Osteoblast (primary cell): Measurements from ENCODE around the gene ACTRT2. TPM values are rescaled to one million over a fixed set of nuclear protein-coding genes. Genes with fewer than 3 reads are reported as not detected.

Source experiments
- DNase-seq: peaks from one replicate; pipeline ENCODE4 v3.0.0; 2011; ENCODE audit warnings: low spot score, mixed read lengths; ENCODE audit not compliant: insufficient read length; ENCODE audit errors: missing footprints
- H2AFZ ChIP-seq: 2 replicates; pipeline ENCODE4 v1.6.0; 2011; ENCODE audit warnings: mild to moderate bottlenecking, low read length
- H3K27ac ChIP-seq: 2 replicates; pipeline ENCODE4 v1.5.1; 2011; ENCODE audit warnings: mild to moderate bottlenecking, low read depth, low read length, moderate library complexity
- H3K27me3 ChIP-seq: 2 replicates; pipeline ENCODE4 v1.6.0; 2012; ENCODE audit warnings: mild to moderate bottlenecking, control low read depth, inconsistent platforms, low read length, moderate library complexity; ENCODE audit not compliant: insufficient read depth
- H3K36me3 ChIP-seq: 2 replicates; pipeline ENCODE4 v1.5.1; 2011; ENCODE audit warnings: mild to moderate bottlenecking, low read length, control low read depth, moderate library complexity; ENCODE audit not compliant: insufficient read depth
- H3K4me1 ChIP-seq: 2 replicates; pipeline ENCODE4 v1.5.1; 2011; ENCODE audit warnings: mild to moderate bottlenecking, low read length, control low read depth, moderate library complexity; ENCODE audit not compliant: insufficient read depth
- H3K4me2 ChIP-seq: 2 replicates; pipeline ENCODE4 v1.6.0; 2011; ENCODE audit warnings: mild to moderate bottlenecking, low read length; ENCODE audit not compliant: insufficient read depth
- H3K4me3 ChIP-seq: fragments of 200-600 bp; sonication (generic); 3 replicates; pipeline ENCODE4 v1.5.1; 2012; ENCODE audit warnings: mild to moderate bottlenecking, low read length, inconsistent platforms; ENCODE audit not compliant: insufficient read depth
- H3K79me2 ChIP-seq: 2 replicates; pipeline ENCODE4 v1.6.0; 2012; ENCODE audit warnings: mild to moderate bottlenecking, low read length, control low read depth, inconsistent platforms; ENCODE audit not compliant: insufficient read depth
- H3K9me3 ChIP-seq: 2 replicates; pipeline ENCODE4 v1.5.1; 2011; ENCODE audit warnings: low read depth, low read length, control low read depth
- H4K20me1 ChIP-seq: 2 replicates; pipeline ENCODE4 v1.6.0; 2012; ENCODE audit warnings: mild to moderate bottlenecking, low read length, control low read depth; ENCODE audit not compliant: insufficient read depth
- CTCF ChIP-seq: IDR thresholded peaks from 2 replicates; pipeline ENCODE4 v1.5.1; 2011; ENCODE audit warnings: mild to moderate bottlenecking, low read depth, low read length, moderate library complexity; ENCODE audit errors: extremely low read depth
- total RNA-seq: library from RNA; depleted of rRNA; stranded (reverse); fragments of >200 nt; gene quantifications from 2 replicates; pipeline ENCODE4 v1.2.3, GENCODE V29; 2012

Gene ACTRT2
- total RNA-seq, 1 donor, result not detected

GRCh38 chr1:3001471-3002348 is 19.6 kb upstream of the ACTRT2 start:
- Histone ChIP-seq H3K9me3 (no peaks in the 10 kb centered on the region), H3K27me3 (peaks cover 2% of the 10 kb centered on the region)

GRCh38 chr1:3002349-3003038 is 18.8 kb upstream of the ACTRT2 start:
- no peak for TF ChIP-seq CTCF
- H3K9me3 ChIP-seq, result peaks cover 4% of the 10 kb centered on the region
- no peaks in the 10 kb centered on the region for H3K4me1 ChIP-seq
- no peak overlapping the region for H3K27ac ChIP-seq
- peak; percentile 42 for DNase-seq
- H3K4me3 ChIP-seq, result no peak overlapping the region
- no peak overlapping the region for H2AFZ ChIP-seq
- no peaks in the 10 kb centered on the region for H3K79me2 ChIP-seq
- no peaks in the 10 kb centered on the region for H3K36me3 ChIP-seq
- H3K4me2 ChIP-seq, result no peak overlapping the region
- H3K27me3 ChIP-seq, result peaks cover 2% of the 10 kb centered on the region
- no peaks in the 10 kb centered on the region for H4K20me1 ChIP-seq

More at GRCh38 chr1:3001471-3002348, 19.6 kb upstream of the ACTRT2 start:
- DNase-seq, result peak; percentile 37
- H3K4me1 ChIP-seq, result no peaks in the 10 kb centered on the region
- H2AFZ ChIP-seq, result no peak overlapping the region
- no peak for TF ChIP-seq CTCF
- H4K20me1 ChIP-seq, result no peaks in the 10 kb centered on the region
- H3K4me3 ChIP-seq, result no peak overlapping the region
- H3K79me2 ChIP-seq, result no peaks in the 10 kb centered on the region
- no peak overlapping the region for H3K27ac ChIP-seq
- H3K4me2 ChIP-seq, result no peak overlapping the region
- H3K36me3 ChIP-seq, result no peaks in the 10 kb centered on the region

GRCh38 chr1:3003039-3003940 is 18.0 kb upstream of the ACTRT2 start:
- TF ChIP-seq CTCF, result no peak
- H3K27ac ChIP-seq, result no peak overlapping the region
- H3K9me3 ChIP-seq, result peaks cover 6% of the 10 kb centered on the region
- H3K27me3 ChIP-seq, result peaks cover 2% of the 10 kb centered on the region
- H3K36me3 ChIP-seq, result no peaks in the 10 kb centered on the region
- H2AFZ ChIP-seq, result no peak overlapping the region
- H3K4me1 ChIP-seq, result no peaks in the 10 kb centered on the region
- no peaks in the 10 kb centered on the region for H4K20me1 ChIP-seq
- no peak overlapping the region for H3K4me3 ChIP-seq
- DNase-seq, result peak; percentile 34
- no peaks in the 10 kb centered on the region for H3K79me2 ChIP-seq
- no peak overlapping the region for H3K4me2 ChIP-seq
